ENCODE measurements around the gene IL33. TPM values are rescaled to one million over a fixed set of nuclear protein-coding genes. Genes with fewer than 3 reads are reported as not detected.

The IL33 gene
- total and polyA plus RNA-seq, 2 of the 8 experiments (the other 6 are each of a cell fraction or from before 2014, with no cell fraction given), result not detected

GRCh38 chr9:6277417-6277816 is 61.8 kb downstream of the IL33 start:
- DNase-seq (ENCODE audit: low read depth in 1 of 2, low spot score in 2 of 2), result no peak
- Histone ChIP-seq H4K91ac (replicated peaks; ENCODE audit: insufficient read length, low read length) (no peak overlapping the region), H2AK5ac (ENCODE audit: low read depth, low read length) (no peak overlapping the region), H3K4me2 (ENCODE audit: insufficient read depth in 1 of 2, low read depth in 2 of 2, low read length in 2 of 2) (no peak overlapping the region), H2BK20ac (ENCODE audit: low read length) (no peak overlapping the region), H3K27me3 (replicated peaks in 1 of 4; ENCODE audit: control insufficient read depth in 3 of 4, extremely low read depth in 1 of 4, insufficient read depth in 3 of 4, low read length in 3 of 4) (no peaks in the 10 kb centered on the region), H3K56ac (replicated peaks; ENCODE audit: insufficient read length, low read depth, low read length) (no peak overlapping the region), H3K23ac (ENCODE audit: insufficient read length) (no peak overlapping the region), H4K8ac (ENCODE audit: extremely low read depth, insufficient read depth, low read length) (no peak overlapping the region), H3K4me3 (ENCODE audit: extremely low read depth in 1 of 4, insufficient read depth in 2 of 4, low read depth in 3 of 4, low read length in 4 of 4) (no peak overlapping the region), H3K14ac (ENCODE audit: insufficient read length) (no peak overlapping the region), H2BK15ac (ENCODE audit: low read length) (no peak overlapping the region), H4K5ac (ENCODE audit: insufficient read length, low read depth, low read length) (no peak overlapping the region), H3K4ac (replicated peaks; ENCODE audit: insufficient read length, low read depth, low read length) (no peak overlapping the region), H2AFZ (ENCODE audit: low read length) (no peak overlapping the region), H3K79me2 (ENCODE audit: control insufficient read depth in 1 of 2, insufficient read depth in 2 of 2, low read length in 2 of 2) (no peaks in the 10 kb centered on the region), H4K20me1 (replicated peaks in 1 of 2; ENCODE audit: control insufficient read depth in 1 of 2, insufficient read depth in 2 of 2, low read length in 2 of 2) (no peaks in the 10 kb centered on the region), H3K79me1 (ENCODE audit: low read depth, low read length) (no peaks in the 10 kb centered on the region), H3K23me2 (ENCODE audit: low read depth, low read length) (no peaks in the 10 kb centered on the region), H3K27ac (ENCODE audit: low read depth, low read length) (no peak overlapping the region), H3K9me3 (ENCODE audit: insufficient read depth in 2 of 2, low read depth in 1 of 2, low read length in 1 of 2) (no peaks in the 10 kb centered on the region), H2BK12ac (ENCODE audit: low read depth, low read length) (no peak overlapping the region), H3K18ac (ENCODE audit: extremely low read depth, low read length) (no peak overlapping the region), H3K36me3 (ENCODE audit: control insufficient read depth in 2 of 4, insufficient read depth in 4 of 4, low read length in 3 of 4) (no peaks in the 10 kb centered on the region), H3K4me1 (replicated peaks in 1 of 4; ENCODE audit: control insufficient read depth in 3 of 4, insufficient read depth in 4 of 4, low read length in 3 of 4) (no peaks in the 10 kb centered on the region), H2BK120ac (replicated peaks; ENCODE audit: low read depth, low read length) (no peak overlapping the region), H3K9ac (replicated peaks in 1 of 4; ENCODE audit: extremely low read depth in 1 of 4, low read depth in 3 of 4, low read length in 3 of 4) (no peak overlapping the region), H2BK5ac (ENCODE audit: low read depth, low read length) (no peak overlapping the region)
- TF ChIP-seq TEAD4 (IDR thresholded peaks at IDR 0.05; ENCODE audit: low read depth, low read length), result no peak
- peak; percentile 94 for TF ChIP-seq CEBPB (IDR thresholded peaks at IDR 0.05; ENCODE audit: low read depth, low read length)
- no peak for FAIRE-seq
- ChIA-PET POLR2A (ENCODE audit: partially characterized antibody) (no interaction called here), CTCF (ENCODE audit: partially characterized antibody) (interaction anchor here (0.9 to 1.1 kb wide), 2 partner anchors 21 to 29 kb away, joined by 3 to 5 read pairs; no protein-coding TSS in a partner anchor)
- WGBS, 2 experiments (ENCODE audit: extremely low coverage in 1 of 2, insufficient coverage in 1 of 2, insufficient read length in 1 of 2, insufficient replicate concordance in 2 of 2, low coverage in 1 of 2, low lambda C conversion rate in 2 of 2, missing lambda C conversion rate in 1 of 2), result 64% methylated on average over 3 of the region's 3 CpGs; no CpG with 5 or more reads in 1 of the 2 experiments
